HEK293 (cell line): ENCODE data around the gene TNFAIP8.

Experiments used
- CTCF ChIP-seq: fragments of 450-650 bp; formaldehyde crosslinking; IDR thresholded peaks from 2 replicates; pipeline ENCODE4 v1.5.1; 2016; ENCODE audit warnings: missing biosample characterization, missing genetic modification characterization
- SP3 ChIP-seq: fragments of 450-650 bp; formaldehyde crosslinking; IDR thresholded peaks from 2 replicates; pipeline ENCODE4 v1.5.1; 2016; ENCODE audit warnings: missing biosample characterization, missing genetic modification characterization
- TSHZ1 ChIP-seq: fragments of 450-650 bp; formaldehyde crosslinking; IDR thresholded peaks from 2 replicates; pipeline ENCODE4 v1.5.1; 2016; ENCODE audit warnings: missing biosample characterization, missing genetic modification characterization, borderline replicate concordance
- ZBTB17 ChIP-seq: fragments of 450-650 bp; formaldehyde crosslinking; IDR thresholded peaks from 2 replicates; pipeline ENCODE4 v1.5.1; 2016; ENCODE audit warnings: missing biosample characterization, missing genetic modification characterization
- ZFP37 ChIP-seq: fragments of 450-650 bp; formaldehyde crosslinking; IDR thresholded peaks from 2 replicates; pipeline ENCODE4 v1.5.1; 2016; ENCODE audit warnings: missing biosample characterization, missing genetic modification characterization
- ZNF112 ChIP-seq: fragments of 450-650 bp; formaldehyde crosslinking; IDR thresholded peaks from 2 replicates; pipeline ENCODE4 v1.5.0; 2017; ENCODE audit warnings: missing biosample characterization, missing genetic modification characterization
- ZNF121 ChIP-seq: fragments of 450-650 bp; formaldehyde crosslinking; IDR thresholded peaks from 2 replicates; pipeline ENCODE4 v1.5.1; 2016; ENCODE audit warnings: missing biosample characterization, missing genetic modification characterization
- ZNF132 ChIP-seq: fragments of 450-650 bp; formaldehyde crosslinking; IDR thresholded peaks from 2 replicates; pipeline ENCODE4 v1.5.1; 2017; ENCODE audit warnings: missing biosample characterization, missing genetic modification characterization, borderline replicate concordance
- ZNF211 ChIP-seq: fragments of 450-650 bp; formaldehyde crosslinking; IDR thresholded peaks from 2 replicates; pipeline ENCODE4 v1.5.1; 2016; ENCODE audit warnings: low read depth, missing biosample characterization, missing genetic modification characterization
- ZNF274 ChIP-seq, 2 experiments: fragments of 200-500 bp in 1 of 2; fragments of 450-650 bp in 1 of 2; sonication (Bioruptor generic) in 1 of 2; formaldehyde crosslinking in 1 of 2; IDR thresholded peaks; 2 replicates each; pipeline versions ENCODE4 v1.5.1 to v1.6.1; 2014 to 2016; ENCODE audit warnings: borderline replicate concordance in 1 of 2, inconsistent platforms in 1 of 2, low read length in 1 of 2, missing biosample characterization in 1 of 2, missing genetic modification characterization in 1 of 2
- ZNF510 ChIP-seq: fragments of 450-650 bp; formaldehyde crosslinking; IDR thresholded peaks from 2 replicates; pipeline ENCODE4 v1.5.1; 2018; ENCODE audit warnings: mild to moderate bottlenecking, missing genetic modification characterization, missing biosample characterization; ENCODE audit not compliant: insufficient replicate concordance
- ZNF621 ChIP-seq: fragments of 450-650 bp; formaldehyde crosslinking; IDR thresholded peaks from 2 replicates; pipeline ENCODE4 v1.5.1; 2017; ENCODE audit warnings: missing biosample characterization, missing genetic modification characterization
- ZNF670 ChIP-seq: fragments of 450-650 bp; formaldehyde crosslinking; IDR thresholded peaks from 2 replicates; pipeline ENCODE4 v1.5.1; 2016; ENCODE audit warnings: missing biosample characterization, missing genetic modification characterization, low read depth

- TF ChIP-seq SP3 (tag by site-specific recombination) (no peak), ZNF132 (no peak), ZNF211 (tag by site-specific recombination) (no peak), ZNF112 (no peak), ZFP37 (tag by site-specific recombination) (no peak), CTCF (tag by site-specific recombination) (no peak), ZNF510 (no peak), ZNF121 (tag by site-specific recombination) (no peak), ZNF274 (IDR thresholded peaks at IDR 0.05; ENCODE audit: low read length) (no peak), ZNF274 (tag by site-specific recombination; IDR thresholded peaks at IDR 0.05; ENCODE audit: borderline replicate concordance) (no peak), ZNF670 (no peak), ZBTB17 (tag by site-specific recombination) (no peak), TSHZ1 (tag by site-specific recombination) (no peak; the same call in 1 of the 2 replicates), ZNF621 (no peak)
These were observed 18.8 kb upstream of the TNFAIP8 start for GRCh38 chr5:119336845-119337580.
